ENCODE data around the gene ARMCX1. TPM values are rescaled to one million over a fixed set of nuclear protein-coding genes. Genes with fewer than 3 reads are reported as not detected.

Gene ARMCX1
- total RNA-seq, 4 donors from 2014 or later, result 1.8 to 25.6 (median 4.5) TPM

GRCh38 chrX:101602077-101602476 is 51.7 kb downstream of the ARMCX1 start:
- TF ChIP-seq CTCF (IDR thresholded peaks at IDR 0.05), result no peak
- no peak for TF ChIP-seq POLR2A (IDR thresholded peaks at IDR 0.05)
- H3K27me3 ChIP-seq, result no peaks in the 10 kb centered on the region
- no peak for DNase-seq
- H3K27ac ChIP-seq, result no peak overlapping the region
- no peaks in the 10 kb centered on the region for H3K36me3 ChIP-seq
- no peaks in the 10 kb centered on the region for H3K9me3 ChIP-seq
- H3K4me1 ChIP-seq, result no peaks in the 10 kb centered on the region
- no peak overlapping the region for H3K4me3 ChIP-seq

Other genes starting within 250 kb of the ARMCX1 start
- 10 to 100 TPM in 2 of 4 donors, 1 to 10 TPM in 2; 5.2 to 11.6 (median 10.1) TPM for gene TIMM8A, start 201.8 kb upstream of the ARMCX1 start, total RNA-seq
- gene BTK, start 164.4 kb upstream of the ARMCX1 start, total RNA-seq, result 10 to 100 TPM in 1 of 4 donors, 1 to 10 TPM in 2, not detected in 1; 1.4 to 66.8 (median 6.0) TPM
- 100 to 1,000 TPM; 236 to 729 (median 490) TPM for gene RPL36A, start 159.5 kb upstream of the ARMCX1 start, total RNA-seq
- 10 to 100 TPM; 25.6 to 53.8 (median 36.0) TPM for gene GLA, start 142.6 kb upstream of the ARMCX1 start, total RNA-seq
- gene HNRNPH2, start 142.3 kb upstream of the ARMCX1 start, total RNA-seq, result 10 to 100 TPM; 29.4 to 64.5 (median 43.1) TPM
- 10 to 100 TPM; 11.8 to 20.0 (median 16.3) TPM for gene ARMCX4, start 65.1 kb upstream of the ARMCX1 start, total RNA-seq
- gene ARMCX6, start 67.5 kb downstream of the ARMCX1 start, total RNA-seq, result 10 to 100 TPM in 2 of 4 donors, 1 to 10 TPM in 2; 4.4 to 15.4 (median 9.6) TPM
- gene ARMCX3, start 72.6 kb downstream of the ARMCX1 start, total RNA-seq, result 10 to 100 TPM; 15.8 to 25.6 (median 17.2) TPM
- gene ARMCX2, start 109.3 kb downstream of the ARMCX1 start, total RNA-seq, result 10 to 100 TPM in 1 of 4 donors, 1 to 10 TPM in 2, under 1 TPM in 1; 0.53 to 12.4 (median 6.7) TPM